Measurements from ENCODE around the gene PDGFD.

Gene PDGFD

DNA sequence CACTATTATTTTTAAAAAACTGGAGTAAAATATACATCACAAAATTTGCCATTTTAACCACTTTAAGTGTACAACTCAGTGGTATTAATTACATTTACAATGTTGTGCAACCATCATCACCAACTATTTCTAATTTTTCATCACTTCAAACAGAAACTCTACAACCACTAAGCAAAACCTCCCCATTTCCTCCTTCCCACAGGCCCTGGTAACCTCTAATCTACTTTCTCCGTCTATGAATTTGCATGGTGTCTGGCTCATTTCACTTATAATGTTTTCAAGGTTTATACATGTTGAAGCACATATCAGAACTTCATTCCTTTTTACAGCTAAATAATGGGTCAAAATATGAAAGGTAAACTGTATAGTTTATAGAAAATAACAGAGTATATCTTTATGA is 103.1 kb downstream of the PDGFD start:
- DNase-seq, result no peak
- no peaks in the 10 kb centered on the region for H3K27me3 Mint-ChIP-seq (ENCODE audit: low read depth, poor library complexity)
- no peaks in the 10 kb centered on the region for H3K4me1 Mint-ChIP-seq
- H3K36me3 Mint-ChIP-seq (ENCODE audit: low read depth), result no peaks in the 10 kb centered on the region
- no peaks in the 10 kb centered on the region for H3K9me3 Mint-ChIP-seq
- TF ChIP-seq, protein P1, sequence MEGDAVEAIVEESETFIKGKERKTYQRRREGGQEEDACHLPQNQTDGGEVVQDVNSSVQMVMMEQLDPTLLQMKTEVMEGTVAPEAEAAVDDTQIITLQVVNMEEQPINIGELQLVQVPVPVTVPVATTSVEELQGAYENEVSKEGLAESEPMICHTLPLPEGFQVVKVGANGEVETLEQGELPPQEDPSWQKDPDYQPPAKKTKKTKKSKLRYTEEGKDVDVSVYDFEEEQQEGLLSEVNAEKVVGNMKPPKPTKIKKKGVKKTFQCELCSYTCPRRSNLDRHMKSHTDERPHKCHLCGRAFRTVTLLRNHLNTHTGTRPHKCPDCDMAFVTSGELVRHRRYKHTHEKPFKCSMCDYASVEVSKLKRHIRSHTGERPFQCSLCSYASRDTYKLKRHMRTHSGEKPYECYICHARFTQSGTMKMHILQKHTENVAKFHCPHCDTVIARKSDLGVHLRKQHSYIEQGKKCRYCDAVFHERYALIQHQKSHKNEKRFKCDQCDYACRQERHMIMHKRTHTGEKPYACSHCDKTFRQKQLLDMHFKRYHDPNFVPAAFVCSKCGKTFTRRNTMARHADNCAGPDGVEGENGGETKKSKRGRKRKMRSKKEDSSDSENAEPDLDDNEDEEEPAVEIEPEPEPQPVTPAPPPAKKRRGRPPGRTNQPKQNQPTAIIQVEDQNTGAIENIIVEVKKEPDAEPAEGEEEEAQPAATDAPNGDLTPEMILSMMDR (IDR thresholded peaks at IDR 0.05), result no peak
- no peak overlapping the region for H3K27ac Mint-ChIP-seq
- no peak overlapping the region for H3K4me3 Mint-ChIP-seq

DNA sequence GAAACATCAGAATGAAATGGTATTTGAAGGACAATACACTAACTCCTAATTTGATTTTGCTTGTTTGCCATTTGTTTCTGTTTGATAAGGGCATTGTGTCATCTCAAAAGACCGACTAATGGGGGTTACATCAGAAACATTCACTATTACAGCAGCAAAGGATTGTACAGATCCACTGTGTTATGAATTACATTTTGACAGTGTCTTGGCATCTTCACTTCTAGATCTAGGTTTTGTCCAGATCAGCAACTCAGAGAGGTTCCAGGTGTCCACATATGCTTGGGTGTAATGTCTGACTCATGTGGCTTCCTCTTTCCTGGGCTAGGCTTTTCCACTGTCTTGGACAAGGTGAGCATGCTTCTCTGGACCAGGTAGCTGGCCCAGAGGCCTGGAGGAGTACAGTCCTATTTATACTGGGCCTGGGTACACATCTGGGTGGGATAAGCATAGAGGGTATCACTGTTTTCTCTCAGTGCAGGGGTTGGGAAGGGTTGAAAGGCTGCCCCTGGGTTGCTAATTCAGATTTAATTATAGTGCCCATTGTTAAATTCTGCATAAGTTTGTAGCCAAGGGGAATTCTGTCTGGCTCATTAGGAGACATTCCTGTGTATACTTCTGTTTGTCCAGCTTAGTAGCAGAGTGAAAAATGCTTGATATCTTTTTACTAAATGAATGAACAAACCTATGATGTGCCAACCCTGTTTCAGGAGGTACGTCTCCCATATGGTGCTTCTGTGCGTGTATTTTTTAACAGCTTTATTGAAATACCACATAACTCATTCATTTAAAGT is 103.7 kb downstream of the PDGFD start:
- Mint-ChIP-seq H3K4me3 (no peak overlapping the region), H3K27me3 (ENCODE audit: low read depth, poor library complexity) (no peaks in the 10 kb centered on the region), H3K4me1 (no peaks in the 10 kb centered on the region), H3K9me3 (no peaks in the 10 kb centered on the region), H3K27ac (no peak overlapping the region), H3K36me3 (ENCODE audit: low read depth) (no peaks in the 10 kb centered on the region)
- TF ChIP-seq, protein P1 (IDR thresholded peaks at IDR 0.05), result no peak
- DNase-seq, result no peak

DNA sequence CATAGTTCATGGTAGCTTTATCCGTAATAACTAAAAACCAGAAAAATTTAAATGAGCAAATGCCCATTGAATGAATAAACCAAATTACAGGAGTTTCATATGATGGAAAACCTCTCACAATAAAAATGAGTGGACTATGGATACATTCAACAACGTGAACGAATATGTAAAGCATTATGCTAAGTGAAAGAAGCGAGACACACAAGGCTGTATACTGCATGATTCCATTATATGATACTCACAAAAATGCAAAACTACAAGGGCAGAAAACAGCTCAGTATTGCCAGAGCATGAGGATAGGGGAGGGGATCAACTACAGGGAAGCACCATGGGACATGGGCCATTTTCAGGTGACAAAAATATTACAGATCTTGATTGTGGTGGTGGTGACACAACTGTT is 105.3 kb downstream of the PDGFD start:
- no peaks in the 10 kb centered on the region for H3K4me1 Mint-ChIP-seq
- no peak for DNase-seq
- no peaks in the 10 kb centered on the region for H3K36me3 Mint-ChIP-seq (ENCODE audit: low read depth)
- H3K27me3 Mint-ChIP-seq (ENCODE audit: low read depth, poor library complexity), result no peaks in the 10 kb centered on the region
- no peak overlapping the region for H3K27ac Mint-ChIP-seq
- no peak overlapping the region for H3K4me3 Mint-ChIP-seq
- H3K9me3 Mint-ChIP-seq, result no peaks in the 10 kb centered on the region
- TF ChIP-seq, protein P1 (IDR thresholded peaks at IDR 0.05), result no peak

DNA sequence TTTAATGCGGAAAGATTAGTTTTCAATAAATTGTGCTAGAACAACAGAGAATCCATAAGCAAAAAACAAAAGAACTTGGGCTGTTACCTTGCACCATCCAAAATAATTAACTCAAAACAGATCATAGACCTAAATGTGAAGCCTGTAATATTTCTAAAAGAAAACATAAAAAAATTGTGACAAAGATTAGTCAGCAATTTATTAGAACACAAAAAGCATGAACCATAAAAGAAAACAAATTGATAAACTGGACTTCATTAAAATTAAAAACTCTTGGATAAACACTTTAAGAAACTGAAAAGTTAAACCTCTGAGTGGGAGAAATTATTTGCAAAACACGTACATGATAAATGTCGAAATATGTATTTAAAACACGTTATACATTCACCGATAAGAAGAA is 106.0 kb downstream of the PDGFD start:
- no peaks in the 10 kb centered on the region for H3K4me1 Mint-ChIP-seq
- no peak overlapping the region for H3K27ac Mint-ChIP-seq
- no peaks in the 10 kb centered on the region for H3K9me3 Mint-ChIP-seq
- no peaks in the 10 kb centered on the region for H3K27me3 Mint-ChIP-seq (ENCODE audit: low read depth, poor library complexity)
- TF ChIP-seq, protein P1 (IDR thresholded peaks at IDR 0.05), result no peak
- H3K36me3 Mint-ChIP-seq (ENCODE audit: low read depth), result no peaks in the 10 kb centered on the region
- no peak for DNase-seq
- no peak overlapping the region for H3K4me3 Mint-ChIP-seq

DNA sequence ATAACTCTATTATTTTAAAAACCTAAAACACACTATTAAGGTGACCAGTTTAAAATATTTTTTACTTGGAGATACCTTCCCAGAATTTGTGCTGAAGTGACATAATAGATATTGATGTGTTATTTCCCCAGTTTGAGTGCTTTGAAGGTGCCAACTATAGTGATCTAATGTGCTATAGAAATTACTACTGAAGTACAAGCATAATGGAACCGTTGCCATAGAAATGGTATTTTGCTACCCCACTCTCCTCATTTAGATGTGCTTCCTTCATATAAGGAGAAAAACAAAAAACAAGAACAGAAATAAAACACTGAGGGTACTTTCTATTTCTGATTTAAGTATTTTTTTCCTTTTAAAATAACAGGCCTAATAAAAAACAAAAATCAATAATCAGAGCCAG is 108.4 kb downstream of the PDGFD start:
- no peaks in the 10 kb centered on the region for H3K27me3 Mint-ChIP-seq (ENCODE audit: low read depth, poor library complexity)
- H3K4me3 Mint-ChIP-seq, result no peak overlapping the region
- H3K9me3 Mint-ChIP-seq, result no peaks in the 10 kb centered on the region
- H3K27ac Mint-ChIP-seq, result no peak overlapping the region
- H3K36me3 Mint-ChIP-seq (ENCODE audit: low read depth), result no peaks in the 10 kb centered on the region
- TF ChIP-seq, protein P1 (IDR thresholded peaks at IDR 0.05), result no peak
- no peaks in the 10 kb centered on the region for H3K4me1 Mint-ChIP-seq
- DNase-seq, result no peak

DNA sequence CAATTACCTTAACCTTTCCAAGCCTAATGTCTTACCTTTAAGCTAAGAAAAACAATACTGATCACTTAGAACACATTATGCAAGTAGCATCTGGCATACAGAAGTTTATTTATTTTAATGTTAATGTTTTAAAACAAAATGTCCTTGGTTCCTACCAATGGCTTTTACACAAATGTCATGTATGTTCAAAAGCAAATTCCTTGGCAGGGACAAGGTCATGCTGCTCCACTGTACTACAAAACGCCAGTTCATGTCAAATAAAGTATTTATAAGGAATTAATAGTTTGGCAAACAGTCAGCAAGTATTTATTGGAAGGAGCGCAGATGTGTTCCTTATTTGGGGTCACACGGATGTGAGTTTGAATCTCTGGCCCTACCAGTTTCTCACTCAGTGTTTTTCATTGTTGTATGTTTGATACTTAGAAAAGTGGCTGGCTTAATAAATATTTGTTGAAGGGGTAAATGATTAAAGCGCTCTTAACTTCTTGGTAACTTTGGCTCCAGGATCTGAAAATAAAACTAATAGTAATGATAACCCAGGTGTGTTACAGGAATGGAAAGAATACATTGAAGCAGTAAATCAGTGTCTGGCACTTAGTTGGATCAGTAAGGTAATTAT is 108.9 kb downstream of the PDGFD start:
- Mint-ChIP-seq H3K9me3 (no peaks in the 10 kb centered on the region), H3K36me3 (ENCODE audit: low read depth) (no peaks in the 10 kb centered on the region), H3K4me1 (no peaks in the 10 kb centered on the region), H3K27me3 (ENCODE audit: low read depth, poor library complexity) (no peaks in the 10 kb centered on the region), H3K4me3 (no peak overlapping the region), H3K27ac (no peak overlapping the region)
- DNase-seq, result no peak
- TF ChIP-seq, protein P1 (IDR thresholded peaks at IDR 0.05), result no peak
